HG02973 (cell line): ENCODE results near the gene CDC14A.
"Not testable (repeated sequence)": the region's sequence is repeated elsewhere in the genome, so short reads cannot be mapped to it uniquely, and the experiment has no call there.

Experiments used
- ATAC-seq: cut with Tn5 transposase; IDR thresholded peaks from one replicate; pipeline ENCODE4 v1.9.1; 2021; ENCODE audit warnings: moderate library complexity; ENCODE audit not compliant: unreplicated experiment

The CDC14A gene

GRCh38 chr1:100332331-100332730 lies 20.0 kb upstream of the CDC14A start:
- ATAC-seq = no peak

GRCh38 chr1:100335436-100335835 lies 16.9 kb upstream of the CDC14A start:
- no peak for ATAC-seq

GRCh38 chr1:100337878-100338277 lies 14.4 kb upstream of the CDC14A start:
- not testable (repeated sequence) for ATAC-seq

GRCh38 chr1:100339735-100340134 lies 12.6 kb upstream of the CDC14A start:
- ATAC-seq = not testable (repeated sequence)

GRCh38 chr1:100340494-100340893 lies 11.8 kb upstream of the CDC14A start:
- ATAC-seq = no peak

- ATAC-seq = no peak
These were observed 10.0 kb upstream of the CDC14A start for GRCh38 chr1:100342348-100342747.

GRCh38 chr1:100343897-100344296 lies 8.4 kb upstream of the CDC14A start:
- no peak for ATAC-seq

- ATAC-seq = no peak
These were observed 7.5 kb upstream of the CDC14A start for GRCh38 chr1:100344774-100345173.

- ATAC-seq = no peak
These were observed 5.9 kb upstream of the CDC14A start for GRCh38 chr1:100346387-100346786.

- no peak for ATAC-seq
These were observed 5.0 kb upstream of the CDC14A start for GRCh38 chr1:100347009-100347966.

GRCh38 chr1:100348549-100349144 lies 3.7 kb upstream of the CDC14A start:
- ATAC-seq = no peak

GRCh38 chr1:100349246-100349645 lies 3.1 kb upstream of the CDC14A start:
- ATAC-seq = no peak

GRCh38 chr1:100350787-100351094 lies 1.6 kb upstream of the CDC14A start:
- no peak for ATAC-seq

- ATAC-seq = peak; percentile 53
These were observed 1.0 kb upstream of the CDC14A start for GRCh38 chr1:100351095-100351887.

- ATAC-seq = no peak
These were observed 930 bp downstream of the CDC14A start for GRCh38 chr1:100353071-100353801.

- ATAC-seq = no peak
These were observed 1.7 kb downstream of the CDC14A start for GRCh38 chr1:100353988-100354387.

- ATAC-seq = no peak
These were observed 2.7 kb downstream of the CDC14A start for GRCh38 chr1:100354971-100355394.

- no peak for ATAC-seq
These were observed 5.9 kb downstream of the CDC14A start for GRCh38 chr1:100358210-100358609.

- ATAC-seq = no peak
These were observed 6.8 kb downstream of the CDC14A start for GRCh38 chr1:100359139-100359538.

GRCh38 chr1:100360790-100361510 lies 8.6 kb downstream of the CDC14A start:
- ATAC-seq = no peak
